Spleen (tissue), 7 donors: Measurements from ENCODE around the gene HAAO.

Experiments
- POLR2A ChIP-seq, 3 donors: fragments of 450-650 bp; IDR thresholded peaks; one replicate each; pipeline ENCODE4 v1.5.1; 2017; ENCODE audit warnings: antibody characterized with exemption in 3 of 3, mild to moderate bottlenecking in 1 of 3
- TF ChIP-seq, protein P1 (sequence below), 11 experiments: fragments of 200-600 bp in 7 of 11; fragments of 450-650 bp in 4 of 11; sonication (generic) in 4 of 11; IDR thresholded peaks in 8 of 11; conservative IDR thresholded peaks in 3 of 11; 1 replicate in 7 of 11; 2 replicates in 4 of 11; pipeline versions ENCODE4 v1.4.0 to v1.8.0; 2016 to 2021; ENCODE audit warnings: antibody characterized with exemption in 11 of 11, inconsistent platforms in 4 of 11, mild to moderate bottlenecking in 1 of 11
- donor health status: DM: no; HTN: no; CAD: no; lungs with moderate emphysema.
- donor health status: DM: no; HTN: no; CAD: no.
- donor health status: DM: no; HTN: no; CAD: no.

DNA sequence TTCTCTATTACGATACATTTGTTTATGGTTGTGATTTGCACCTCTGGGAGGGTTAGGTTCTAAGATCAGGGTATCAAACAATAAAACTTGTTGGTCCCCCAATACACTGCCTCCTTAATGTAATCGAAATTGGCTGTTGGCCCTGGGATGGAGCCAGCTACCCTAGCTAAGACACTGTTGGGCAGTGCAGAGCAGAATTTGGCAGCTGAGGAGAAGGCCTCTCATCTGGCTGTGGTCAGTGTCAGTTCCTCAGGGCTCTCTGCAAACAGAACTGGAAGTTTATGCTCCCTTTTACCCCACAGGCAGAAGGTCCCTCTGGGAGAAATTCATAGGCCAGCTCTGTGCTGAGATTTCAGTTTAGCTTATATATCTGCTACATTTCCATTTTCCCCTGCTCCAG lies 8.6 kb upstream of the HAAO start:
- TF ChIP-seq, protein P1, sequence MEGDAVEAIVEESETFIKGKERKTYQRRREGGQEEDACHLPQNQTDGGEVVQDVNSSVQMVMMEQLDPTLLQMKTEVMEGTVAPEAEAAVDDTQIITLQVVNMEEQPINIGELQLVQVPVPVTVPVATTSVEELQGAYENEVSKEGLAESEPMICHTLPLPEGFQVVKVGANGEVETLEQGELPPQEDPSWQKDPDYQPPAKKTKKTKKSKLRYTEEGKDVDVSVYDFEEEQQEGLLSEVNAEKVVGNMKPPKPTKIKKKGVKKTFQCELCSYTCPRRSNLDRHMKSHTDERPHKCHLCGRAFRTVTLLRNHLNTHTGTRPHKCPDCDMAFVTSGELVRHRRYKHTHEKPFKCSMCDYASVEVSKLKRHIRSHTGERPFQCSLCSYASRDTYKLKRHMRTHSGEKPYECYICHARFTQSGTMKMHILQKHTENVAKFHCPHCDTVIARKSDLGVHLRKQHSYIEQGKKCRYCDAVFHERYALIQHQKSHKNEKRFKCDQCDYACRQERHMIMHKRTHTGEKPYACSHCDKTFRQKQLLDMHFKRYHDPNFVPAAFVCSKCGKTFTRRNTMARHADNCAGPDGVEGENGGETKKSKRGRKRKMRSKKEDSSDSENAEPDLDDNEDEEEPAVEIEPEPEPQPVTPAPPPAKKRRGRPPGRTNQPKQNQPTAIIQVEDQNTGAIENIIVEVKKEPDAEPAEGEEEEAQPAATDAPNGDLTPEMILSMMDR (IDR thresholded peaks at IDR 0.05 in 8 of 11, conservative IDR thresholded peaks at IDR 0.05 in 3 of 11) = no peak
- no peak for TF ChIP-seq POLR2A (IDR thresholded peaks at IDR 0.05)
